Measurements from ENCODE around the gene SLC9C2.

DNA sequence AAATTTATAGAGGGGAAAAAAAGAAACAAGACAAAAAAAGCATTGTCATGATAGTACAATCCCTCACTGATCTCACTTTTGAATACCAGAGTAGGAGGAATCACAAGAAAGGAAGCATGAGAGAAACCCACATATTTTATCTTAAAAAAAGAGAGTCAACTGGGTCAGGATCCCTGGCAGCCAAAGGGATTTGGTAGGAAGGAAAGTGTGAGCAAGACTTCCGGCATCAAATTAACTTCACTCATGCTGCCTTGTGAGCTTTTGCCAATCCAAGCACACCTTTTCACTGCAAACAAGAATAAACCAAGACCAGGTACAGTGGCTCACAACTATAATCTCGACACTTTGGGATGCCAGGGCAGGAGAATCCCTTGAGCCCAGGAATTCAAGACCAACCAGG, 53.1 kb downstream of the SLC9C2 start:
- TF ChIP-seq EZH2 (IDR thresholded peaks at IDR 0.05; ENCODE audit: insufficient read depth, low read length), result no peak
- no peak for TF ChIP-seq CTCF (IDR thresholded peaks at IDR 0.05; ENCODE audit: insufficient read depth, low read depth, low read length)

All from astrocyte (in vitro differentiated cells and primary cell).